Glomerular endothelial cell (primary cell): ENCODE data around the gene RAI14. TPM values are rescaled to one million over a fixed set of nuclear protein-coding genes. Genes with fewer than 3 reads are reported as not detected.

Experiments used
- total RNA-seq: library from RNA; depleted of rRNA; stranded (reverse); fragments of >200 nt; gene quantifications from 2 replicates; pipeline ENCODE4 v1.2.3, GENCODE V29; 2015

Gene RAI14
- total RNA-seq, 1 donor from 2014 or later, result 250 TPM

Other genes starting within 250 kb of the RAI14 start
- 0.41 and 0.63 TPM in 2 replicates for gene TTC23L, start 182.8 kb downstream of the RAI14 start, total RNA-seq